GM19099 (cell line): Measurements from ENCODE around the gene BBIP1.

Source experiments
- POLR2A ChIP-seq: IDR thresholded peaks from 3 replicates; pipeline ENCODE4 v1.6.1; 2011; ENCODE audit warnings: low read depth; ENCODE audit not compliant: insufficient read length; ENCODE audit errors: extremely low read depth

BBIP1 gene

GRCh38 chr10:110939419-110939818 lies 20.4 kb upstream of the BBIP1 start:
- no peak for TF ChIP-seq POLR2A

- no peak for TF ChIP-seq POLR2A
These were observed 17.8 kb upstream of the BBIP1 start for GRCh38 chr10:110936757-110937156.

- TF ChIP-seq POLR2A = no peak
These were observed 13.7 kb upstream of the BBIP1 start for GRCh38 chr10:110932505-110933180.

GRCh38 chr10:110931769-110932381 lies 12.9 kb upstream of the BBIP1 start:
- TF ChIP-seq POLR2A = no peak

GRCh38 chr10:110927461-110927860 lies 8.5 kb upstream of the BBIP1 start:
- no peak for TF ChIP-seq POLR2A

GRCh38 chr10:110923856-110924493 lies 5.0 kb upstream of the BBIP1 start:
- no peak for TF ChIP-seq POLR2A

GRCh38 chr10:110919971-110920881 lies 1.2 kb upstream of the BBIP1 start:
- peak; percentile 36 for TF ChIP-seq POLR2A

- peak; percentile 91 for TF ChIP-seq POLR2A
These were observed 460 bp upstream of the BBIP1 start, which contains the start of gene SHOC2 for GRCh38 chr10:110919349-110919931. Gene SHOC2 (plus strand): TSS chr10:110919604. CDS start chr10:110964359, 44,755 bp downstream.

- TF ChIP-seq POLR2A = no peak
These were observed 724 bp downstream of the BBIP1 start for GRCh38 chr10:110918269-110918642.

GRCh38 chr10:110916554-110917346 lies 2.2 kb downstream of the BBIP1 start:
- TF ChIP-seq POLR2A = no peak

GRCh38 chr10:110915035-110915434 lies 3.9 kb downstream of the BBIP1 start:
- TF ChIP-seq POLR2A = no peak

- TF ChIP-seq POLR2A = no peak
These were observed 4.5 kb downstream of the BBIP1 start for GRCh38 chr10:110914431-110914830.

GRCh38 chr10:110912374-110912773 lies 6.6 kb downstream of the BBIP1 start:
- no peak for TF ChIP-seq POLR2A

GRCh38 chr10:110910138-110910537 lies 8.8 kb downstream of the BBIP1 start:
- TF ChIP-seq POLR2A = no peak
